HCT116 (cell line): ENCODE measurements around the gene RNF212B.

Experiments used
- CEBPB ChIP-seq: IDR thresholded peaks from 2 replicates; pipeline ENCODE4 v1.6.1; 2012; ENCODE audit warnings: low read depth
- EGR1 ChIP-seq: IDR thresholded peaks from 2 replicates; pipeline ENCODE4 v1.6.1; 2012; ENCODE audit warnings: low read depth
- POLR2A ChIP-seq: IDR thresholded peaks from 2 replicates; pipeline ENCODE4 v1.7.0; 2011; ENCODE audit warnings: borderline replicate concordance; ENCODE audit not compliant: insufficient read depth, insufficient read length; ENCODE audit errors: extremely low read depth
- POLR2AphosphoS5 ChIP-seq: IDR thresholded peaks from 2 replicates; pipeline ENCODE4 v1.6.1; 2011; ENCODE audit warnings: mild to moderate bottlenecking, low read depth, low read length, moderate library complexity

GRCh38 chr14:23284654-23285529, 47.2 kb downstream of the RNF212B start:
- TF ChIP-seq POLR2AphosphoS5: no peak
- TF ChIP-seq CEBPB: no peak
- TF ChIP-seq EGR1: no peak
- no peak for TF ChIP-seq POLR2A
